PC-3 (cell line): ENCODE measurements around the gene TLE6.

Experiments used
- CTCF ChIP-seq: fragments of 300-600 bp; sonication (generic); conservative IDR thresholded peaks from 2 replicates; pipeline ENCODE4 v1.5.1; 2017; ENCODE audit warnings: antibody characterized with exemption, low read depth, mild to moderate bottlenecking, low read length
- EZH2 ChIP-seq: fragments of 300-600 bp; sonication (generic); IDR thresholded peaks from one replicate; pipeline ENCODE4 v1.6.1; 2017; ENCODE audit warnings: antibody characterized with exemption, mild to moderate bottlenecking, low read length; ENCODE audit not compliant: unreplicated experiment
- EZH2phosphoT487 ChIP-seq: fragments of 300-600 bp; sonication (generic); IDR thresholded peaks from 2 replicates; pipeline ENCODE4 v1.6.1; 2018; ENCODE audit warnings: mild to moderate bottlenecking, antibody characterized with exemption, low read length, borderline replicate concordance

- TF ChIP-seq CTCF = no peak
- TF ChIP-seq EZH2 = no peak
- TF ChIP-seq EZH2phosphoT487 = no peak
These were observed 378 bp downstream of the TLE6 start for GRCh38 chr19:2977746-2978138.
